DND-41 (cell line): Measurements from ENCODE around the gene MPND.

Experiments used
- ATAC-seq: fragments of 200-7000 bp; cut with Tn5 transposase; 3 replicates; pipeline ENCODE4 v1.9.1; 2021; ENCODE audit warnings: low read depth; ENCODE audit not compliant: insufficient read depth
- DNase-seq: peaks from one replicate; pipeline ENCODE4 v3.0.0-alpha.2; 2020
- H2AFZ ChIP-seq: 2 replicates; pipeline ENCODE4 v1.6.0; 2012; ENCODE audit warnings: low read depth, low read length
- H3K27ac ChIP-seq: 2 replicates; pipeline ENCODE4 v1.5.1; 2012; ENCODE audit warnings: low read length, inconsistent platforms
- H3K27me3 ChIP-seq: fragments of 200-600 bp; sonication (generic); 2 replicates; pipeline ENCODE4 v1.6.0; 2012; ENCODE audit warnings: low read length, mild to moderate bottlenecking, inconsistent platforms; ENCODE audit not compliant: insufficient read depth, poor library complexity
- H3K36me3 ChIP-seq: 2 replicates; pipeline ENCODE4 v1.5.1; 2012; ENCODE audit warnings: low read length, inconsistent platforms; ENCODE audit not compliant: insufficient read depth
- H3K4me1 ChIP-seq: 2 replicates; pipeline ENCODE4 v1.5.1; 2012; ENCODE audit warnings: mild to moderate bottlenecking, low read length; ENCODE audit not compliant: insufficient read depth
- H3K4me2 ChIP-seq: 2 replicates; pipeline ENCODE4 v1.6.0; 2012; ENCODE audit warnings: mild to moderate bottlenecking, moderate library complexity, low read length, inconsistent platforms; ENCODE audit not compliant: insufficient read depth
- H3K4me3 ChIP-seq, 2 experiments: fragments of 200-600 bp in 1 of 2; shearing (Covaris generic) in 1 of 2; 2 replicates each; pipeline ENCODE4 v1.5.1; 2012 to 2016; ENCODE audit warnings: inconsistent platforms in 2 of 2, low read length in 2 of 2, mild to moderate bottlenecking in 2 of 2, low read depth in 1 of 2, moderate library complexity in 1 of 2
- H3K79me2 ChIP-seq: 2 replicates; pipeline ENCODE4 v1.6.0; 2012; ENCODE audit warnings: low read length, inconsistent platforms; ENCODE audit not compliant: insufficient read depth
- H3K9ac ChIP-seq: 2 replicates; pipeline ENCODE4 v1.6.0; 2012; ENCODE audit warnings: low read depth, mild to moderate bottlenecking, inconsistent platforms, low read length, moderate library complexity
- H3K9me3 ChIP-seq: 2 replicates; pipeline ENCODE4 v1.5.1; 2012; ENCODE audit warnings: low read length, moderate library complexity, mild to moderate bottlenecking, inconsistent platforms; ENCODE audit not compliant: insufficient read depth, severe bottlenecking
- H4K20me1 ChIP-seq: 2 replicates; pipeline ENCODE4 v1.6.0; 2012; ENCODE audit warnings: low read length; ENCODE audit not compliant: insufficient read depth
- EZH2 ChIP-seq: IDR thresholded peaks from 3 replicates; pipeline ENCODE4 v1.6.1; 2012; ENCODE audit warnings: borderline replicate concordance, low read depth, mild to moderate bottlenecking, moderate library complexity, low read length, inconsistent platforms; ENCODE audit not compliant: severe bottlenecking
- TF ChIP-seq, protein P1 (sequence below): IDR thresholded peaks from 2 replicates; pipeline ENCODE4 v1.5.1; 2012; ENCODE audit warnings: borderline replicate concordance, low read length, moderate library complexity, mild to moderate bottlenecking; ENCODE audit not compliant: poor library complexity, severe bottlenecking; ENCODE audit errors: extremely low read depth

Gene MPND

DNA sequence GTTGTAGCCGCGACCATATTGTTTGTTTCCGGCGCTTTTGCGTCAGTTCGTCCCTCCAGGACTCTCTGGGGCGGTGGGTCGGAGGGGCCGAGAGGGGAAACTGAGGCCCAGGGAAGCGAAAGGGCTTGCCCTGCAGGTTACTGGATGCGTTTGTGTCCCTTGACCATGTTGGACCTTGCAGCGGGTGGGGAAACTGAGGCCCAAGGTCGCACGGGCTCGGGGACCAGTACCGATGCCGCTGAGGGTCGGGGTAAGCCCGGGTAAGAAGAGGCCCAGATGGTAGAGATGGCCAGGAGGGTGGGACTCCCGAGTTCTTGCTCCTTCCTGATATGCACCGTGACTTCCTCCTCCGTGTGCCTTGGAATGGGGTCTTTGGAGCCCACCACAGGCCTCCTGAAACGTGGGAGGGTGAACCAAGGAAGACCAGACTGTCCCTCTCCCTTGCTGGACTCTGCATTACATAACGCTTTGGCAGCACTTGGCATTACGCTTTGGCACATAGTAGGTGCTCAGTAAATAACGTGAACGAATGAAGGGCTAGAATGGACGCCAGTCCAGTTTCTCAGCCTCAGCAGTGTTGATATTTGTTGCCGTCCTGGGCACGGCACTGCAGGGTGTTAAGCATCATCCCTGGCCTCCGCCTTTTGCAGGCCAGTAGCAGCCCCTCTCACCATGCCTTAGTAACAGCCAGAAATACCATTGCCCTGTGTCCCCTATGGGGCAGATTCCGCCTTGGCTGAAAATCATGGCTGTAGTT lies 59.8 kb downstream of the MPND start:
- H3K9ac ChIP-seq = peak overlapping the region; percentile 92
- DNase-seq (peak; percentile 20), ATAC-seq (no peak)
- peaks cover 40% of the 10 kb centered on the region for H3K36me3 ChIP-seq
- H3K4me3 ChIP-seq = peak overlapping the region; percentile 65 to 71; a peak in 3 of 4 replicates
- TF ChIP-seq, protein P1, sequence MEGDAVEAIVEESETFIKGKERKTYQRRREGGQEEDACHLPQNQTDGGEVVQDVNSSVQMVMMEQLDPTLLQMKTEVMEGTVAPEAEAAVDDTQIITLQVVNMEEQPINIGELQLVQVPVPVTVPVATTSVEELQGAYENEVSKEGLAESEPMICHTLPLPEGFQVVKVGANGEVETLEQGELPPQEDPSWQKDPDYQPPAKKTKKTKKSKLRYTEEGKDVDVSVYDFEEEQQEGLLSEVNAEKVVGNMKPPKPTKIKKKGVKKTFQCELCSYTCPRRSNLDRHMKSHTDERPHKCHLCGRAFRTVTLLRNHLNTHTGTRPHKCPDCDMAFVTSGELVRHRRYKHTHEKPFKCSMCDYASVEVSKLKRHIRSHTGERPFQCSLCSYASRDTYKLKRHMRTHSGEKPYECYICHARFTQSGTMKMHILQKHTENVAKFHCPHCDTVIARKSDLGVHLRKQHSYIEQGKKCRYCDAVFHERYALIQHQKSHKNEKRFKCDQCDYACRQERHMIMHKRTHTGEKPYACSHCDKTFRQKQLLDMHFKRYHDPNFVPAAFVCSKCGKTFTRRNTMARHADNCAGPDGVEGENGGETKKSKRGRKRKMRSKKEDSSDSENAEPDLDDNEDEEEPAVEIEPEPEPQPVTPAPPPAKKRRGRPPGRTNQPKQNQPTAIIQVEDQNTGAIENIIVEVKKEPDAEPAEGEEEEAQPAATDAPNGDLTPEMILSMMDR = no peak
- no peak for TF ChIP-seq EZH2
- H3K9me3 ChIP-seq = no peaks in the 10 kb centered on the region
- peak overlapping the region; percentile 84 for H3K27ac ChIP-seq
- peaks cover 81% of the 10 kb centered on the region for H3K79me2 ChIP-seq
- no peaks in the 10 kb centered on the region for H3K27me3 ChIP-seq
- H2AFZ ChIP-seq = peak overlapping the region; percentile 59
- peaks cover 53% of the 10 kb centered on the region for H4K20me1 ChIP-seq
- peaks cover 62% of the 10 kb centered on the region for H3K4me1 ChIP-seq
- H3K4me2 ChIP-seq = peak overlapping the region; percentile 87

DNA sequence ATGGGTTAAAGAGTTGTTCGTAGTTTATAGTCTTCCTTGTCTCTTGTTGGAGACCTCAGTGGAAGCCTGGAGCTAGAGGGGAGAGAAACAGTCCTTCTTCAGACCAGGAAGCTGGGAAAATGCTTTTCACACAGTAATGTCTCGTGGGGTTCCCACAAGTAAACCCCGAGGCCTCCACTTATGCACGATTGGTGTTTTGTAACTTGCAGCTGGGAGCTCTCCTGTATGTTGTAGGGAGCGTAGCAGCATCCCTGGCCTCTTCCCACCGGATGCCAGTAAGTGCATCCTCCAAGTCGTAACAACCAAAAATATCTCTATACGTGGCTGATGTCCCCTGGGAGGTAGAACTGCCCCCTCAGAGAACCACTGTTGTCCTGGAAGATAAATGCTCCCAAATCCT lies 62.6 kb downstream of the MPND start:
- Histone ChIP-seq H3K9me3 (no peaks in the 10 kb centered on the region), H3K4me3 (peak overlapping the region in 1 of 2 experiments; percentile 1; a peak in 1 of 4 replicates), H3K79me2 (peaks cover 87% of the 10 kb centered on the region), H3K4me1 (peaks cover 44% of the 10 kb centered on the region), H3K27ac (no peak overlapping the region), H3K36me3 (peaks cover 65% of the 10 kb centered on the region), H2AFZ (no peak overlapping the region), H3K4me2 (peak overlapping the region; percentile 34; the same call in 1 of the 2 replicates), H3K9ac (no peak overlapping the region), H3K27me3 (no peaks in the 10 kb centered on the region), H4K20me1 (peaks cover 65% of the 10 kb centered on the region)
- no peak for ATAC-seq
- no peak for DNase-seq
- TF ChIP-seq EZH2 = no peak
- TF ChIP-seq, protein P1 = no peak

DNA sequence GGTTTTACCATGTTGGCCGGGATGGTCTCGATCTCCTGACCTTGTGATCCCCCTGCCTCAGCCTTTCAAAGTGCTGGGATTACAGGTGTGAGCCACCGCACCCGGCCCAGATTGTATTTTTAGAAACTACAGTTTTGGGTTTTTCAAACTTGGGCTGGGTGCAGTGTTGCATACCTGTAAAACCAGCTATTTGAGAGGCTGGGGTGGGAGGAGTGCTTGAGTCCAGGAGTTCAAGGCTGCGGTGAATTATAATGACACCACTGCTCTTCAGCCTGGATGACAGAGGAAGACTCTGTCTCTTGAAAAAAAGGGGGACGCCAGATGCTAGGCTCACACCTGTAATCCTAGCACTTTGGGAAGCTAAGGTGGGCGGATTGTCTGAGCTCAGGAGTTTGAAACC lies 63.3 kb downstream of the MPND start:
- Histone ChIP-seq H3K4me2 (no peak overlapping the region; the same call in 1 of the 2 replicates), H4K20me1 (peaks cover 70% of the 10 kb centered on the region), H3K4me1 (peaks cover 37% of the 10 kb centered on the region), H3K27me3 (no peaks in the 10 kb centered on the region), H3K9ac (no peak overlapping the region), H3K4me3 (no peak overlapping the region), H3K9me3 (no peaks in the 10 kb centered on the region), H3K79me2 (peaks cover 91% of the 10 kb centered on the region), H3K27ac (no peak overlapping the region), H2AFZ (no peak overlapping the region), H3K36me3 (peaks cover 72% of the 10 kb centered on the region)
- ATAC-seq (no peak), DNase-seq (no peak)
- TF ChIP-seq, protein P1 = no peak
- TF ChIP-seq EZH2 = no peak
